PC-9 (cell line): ENCODE data around the gene SORBS2. TPM values are rescaled to one million over a fixed set of nuclear protein-coding genes. Genes with fewer than 3 reads are reported as not detected.

ENCODE experiments used
- BruUV-seq: library from RNA; stranded (reverse); fragments of 400-500 nt; replicated peaks from 2 replicates; lab custom pipeline; 2021; lab: Mats Ljungman, UMichigan
- CTCF ChIA-PET: fragments of 300-600 bp; sonication (Branson Sonifier 250); formaldehyde crosslinking; loops from one replicate; lab custom pipeline; 2022; ENCODE audit warnings: antibody characterized with exemption; lab: Charles Lee
- POLR2A ChIA-PET: fragments of 300-600 bp; sonication (Branson Sonifier 250); formaldehyde crosslinking; loops from one replicate; lab custom pipeline; 2022; ENCODE audit warnings: antibody characterized with exemption; ENCODE audit not compliant: unreplicated experiment; lab: Charles Lee
- DNase-seq, 2 experiments: peaks; one replicate each; pipeline versions ENCODE4 v3.0.0 to v3.0.0-alpha.2; 2015 to 2022; ENCODE audit warnings: mixed read lengths in 1 of 2
- H2AFZ ChIP-seq: fragments of 200-600 bp; sonication (generic); 2 replicates; pipeline ENCODE4 v1.8.1; 2017; ENCODE audit warnings: antibody characterized with exemption
- H3F3A ChIP-seq: fragments of 200-600 bp; sonication (generic); 2 replicates; pipeline ENCODE4 v1.8.1; 2017; ENCODE audit warnings: antibody characterized with exemption, mild to moderate bottlenecking, low read depth; ENCODE audit not compliant: insufficient read depth
- H3K27ac ChIP-seq: fragments of 200-600 bp; sonication (generic); 2 replicates; pipeline ENCODE4 v1.6.1; 2016; ENCODE audit warnings: mixed run types
- H3K27me3 ChIP-seq: fragments of 200-600 bp; sonication (generic); 2 replicates; pipeline ENCODE4 v1.6.1; 2016; ENCODE audit warnings: low read depth, mixed run types; ENCODE audit not compliant: insufficient read depth
- H3K36me3 ChIP-seq: fragments of 200-600 bp; sonication (generic); 2 replicates; pipeline ENCODE4 v1.6.1; 2016; ENCODE audit warnings: low read depth, mixed run types
- H3K4me1 ChIP-seq: fragments of 200-600 bp; sonication (generic); replicated peaks from 2 replicates; pipeline ENCODE4 v1.6.1; 2016; ENCODE audit warnings: mixed run types; ENCODE audit not compliant: insufficient read depth
- H3K4me2 ChIP-seq: fragments of 200-600 bp; sonication (generic); 2 replicates; pipeline ENCODE4 v1.6.1; 2017; ENCODE audit warnings: mixed run types
- H3K4me3 ChIP-seq: fragments of 200-600 bp; sonication (generic); 2 replicates; pipeline ENCODE4 v1.6.1; 2016; ENCODE audit warnings: mixed run types
- H3K79me2 ChIP-seq: fragments of 200-600 bp; sonication (generic); 2 replicates; pipeline ENCODE4 v1.6.1; 2017; ENCODE audit warnings: low read depth, mixed run types
- H3K9me2 ChIP-seq: fragments of 200-600 bp; sonication (generic); 2 replicates; pipeline ENCODE4 v1.8.1; 2017; ENCODE audit warnings: mild to moderate bottlenecking; ENCODE audit not compliant: insufficient read depth
- H3K9me3 ChIP-seq: fragments of 200-600 bp; sonication (generic); 2 replicates; pipeline ENCODE4 v1.8.1; 2016; ENCODE audit warnings: low read depth; ENCODE audit not compliant: insufficient read depth
- H4K20me1 ChIP-seq: fragments of 200-600 bp; sonication (generic); 2 replicates; pipeline ENCODE4 v1.8.1; 2017; ENCODE audit not compliant: insufficient read depth
- EZH2 ChIP-seq: fragments of 200-600 bp; sonication (generic); IDR thresholded peaks from 2 replicates; pipeline ENCODE4 v1.8.0; 2017; ENCODE audit warnings: antibody characterized with exemption, low read depth
- intact Hi-C: fragments of 100-400 bp; cut with micrococcal nuclease; formaldehyde crosslinking; loops from one replicate; pipeline ENCODE4 v1.10.0; 2022; ENCODE audit not compliant: unreplicated experiment
- total RNA-seq: library from RNA; stranded (reverse); gene quantifications from 2 replicates; pipeline ENCODE4 v1.2.3, GENCODE V29; 2021
- TF ChIP-seq, protein P1 (sequence below): fragments of 200-600 bp; sonication (generic); conservative IDR thresholded peaks from 2 replicates; pipeline ENCODE4 v1.6.1; 2017; ENCODE audit warnings: mixed run types, antibody characterized with exemption, mild to moderate bottlenecking, moderate library complexity

SORBS2 gene
- total RNA-seq, 1 experiment from 2014 or later: 16.4 TPM

- Histone ChIP-seq H2AFZ (no peak overlapping the region), H3K79me2 (no peaks in the 10 kb centered on the region), H3K36me3 (no peaks in the 10 kb centered on the region), H3K4me1 (peaks cover 7% of the 10 kb centered on the region), H3K4me3 (no peak overlapping the region), H4K20me1 (no peaks in the 10 kb centered on the region), H3F3A (no peaks in the 10 kb centered on the region), H3K27ac (no peak overlapping the region), H3K9me2 (no peaks in the 10 kb centered on the region), H3K27me3 (no peaks in the 10 kb centered on the region), H3K9me3 (no peaks in the 10 kb centered on the region), H3K4me2 (no peak overlapping the region)
- TF ChIP-seq EZH2: no peak
- TF ChIP-seq, protein P1, sequence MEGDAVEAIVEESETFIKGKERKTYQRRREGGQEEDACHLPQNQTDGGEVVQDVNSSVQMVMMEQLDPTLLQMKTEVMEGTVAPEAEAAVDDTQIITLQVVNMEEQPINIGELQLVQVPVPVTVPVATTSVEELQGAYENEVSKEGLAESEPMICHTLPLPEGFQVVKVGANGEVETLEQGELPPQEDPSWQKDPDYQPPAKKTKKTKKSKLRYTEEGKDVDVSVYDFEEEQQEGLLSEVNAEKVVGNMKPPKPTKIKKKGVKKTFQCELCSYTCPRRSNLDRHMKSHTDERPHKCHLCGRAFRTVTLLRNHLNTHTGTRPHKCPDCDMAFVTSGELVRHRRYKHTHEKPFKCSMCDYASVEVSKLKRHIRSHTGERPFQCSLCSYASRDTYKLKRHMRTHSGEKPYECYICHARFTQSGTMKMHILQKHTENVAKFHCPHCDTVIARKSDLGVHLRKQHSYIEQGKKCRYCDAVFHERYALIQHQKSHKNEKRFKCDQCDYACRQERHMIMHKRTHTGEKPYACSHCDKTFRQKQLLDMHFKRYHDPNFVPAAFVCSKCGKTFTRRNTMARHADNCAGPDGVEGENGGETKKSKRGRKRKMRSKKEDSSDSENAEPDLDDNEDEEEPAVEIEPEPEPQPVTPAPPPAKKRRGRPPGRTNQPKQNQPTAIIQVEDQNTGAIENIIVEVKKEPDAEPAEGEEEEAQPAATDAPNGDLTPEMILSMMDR: no peak
- POLR2A ChIA-PET: no interaction called here
- no TSS peak for BruUV-seq
- intact Hi-C loops: no loop called here
- no peak for DNase-seq
- CTCF ChIA-PET: no interaction called here
Measured at GRCh38 chr4:185737489-185738037, 74.4 kb downstream of the SORBS2 start.

GRCh38 chr4:185736882-185737281, 75.1 kb downstream of the SORBS2 start:
- Histone ChIP-seq H4K20me1 (no peaks in the 10 kb centered on the region), H3K4me2 (no peak overlapping the region), H3K27me3 (no peaks in the 10 kb centered on the region), H3K36me3 (no peaks in the 10 kb centered on the region), H3K9me3 (no peaks in the 10 kb centered on the region), H3K27ac (no peak overlapping the region), H3K79me2 (no peaks in the 10 kb centered on the region), H2AFZ (no peak overlapping the region), H3K4me1 (0 out of 2 replicates have a peak, but pooled peaks cover under 1% of the 10 kb centered on the region), H3K9me2 (no peaks in the 10 kb centered on the region), H3F3A (no peaks in the 10 kb centered on the region), H3K4me3 (no peak overlapping the region)
- TF ChIP-seq EZH2: no peak
- TF ChIP-seq, protein P1: no peak
- BruUV-seq: no TSS peak
- ChIA-PET CTCF (no interaction called here), POLR2A (no interaction called here)
- no peak for DNase-seq
- intact Hi-C loops: no loop called here

DNA sequence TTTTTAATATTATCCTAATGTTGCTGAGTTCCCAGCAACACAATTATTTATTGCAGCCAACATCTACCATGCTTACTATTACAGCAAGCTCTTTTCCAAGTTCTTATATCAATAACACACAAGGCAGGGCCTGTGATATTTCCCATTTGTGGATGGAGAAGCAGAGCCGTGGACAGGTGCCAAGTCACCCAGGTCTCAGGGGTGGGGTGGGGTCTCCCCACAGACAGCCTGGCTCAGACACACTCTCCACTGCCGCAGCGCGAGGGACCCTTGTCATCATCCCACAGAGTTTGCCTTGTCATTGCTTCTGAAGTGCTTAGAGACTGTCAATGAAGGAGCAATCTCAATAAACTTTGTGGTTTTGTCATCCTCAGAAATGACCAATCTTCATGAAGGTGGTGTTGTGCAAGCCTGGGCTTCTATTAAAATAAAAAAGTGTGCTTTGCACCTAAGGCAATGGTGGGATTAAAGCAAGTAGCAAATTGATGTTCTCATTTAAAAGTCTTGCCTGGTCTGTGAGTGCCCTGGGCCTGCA, 76.1 kb downstream of the SORBS2 start:
- Histone ChIP-seq H3K9me3 (no peaks in the 10 kb centered on the region), H3F3A (no peaks in the 10 kb centered on the region), H3K4me2 (no peak overlapping the region), H3K4me1 (no peaks in the 10 kb centered on the region), H2AFZ (no peak overlapping the region), H3K9me2 (no peaks in the 10 kb centered on the region), H3K27me3 (no peaks in the 10 kb centered on the region), H3K36me3 (no peaks in the 10 kb centered on the region), H4K20me1 (no peaks in the 10 kb centered on the region), H3K27ac (no peak overlapping the region), H3K79me2 (no peaks in the 10 kb centered on the region), H3K4me3 (no peak overlapping the region)
- no TSS peak for BruUV-seq
- no peak for DNase-seq
- intact Hi-C loops: no loop called here
- CTCF ChIA-PET: interaction anchor here (0.6 kb wide), 1 partner anchor 302 kb away, joined by 8 read pairs; no protein-coding TSS in a partner anchor
- POLR2A ChIA-PET: no interaction called here
- TF ChIP-seq, protein P1: no peak
- no peak for TF ChIP-seq EZH2
